Endothelial cell of umbilical vein (primary cell): ENCODE results near the gene SQSTM1. TPM values are rescaled to one million over a fixed set of nuclear protein-coding genes. Genes with fewer than 3 reads are reported as not detected.

Source experiments
- BruUV-seq: library from RNA; stranded (reverse); fragments of 400-500 nt; replicated peaks from 2 replicates; lab custom pipeline; 2021; lab: Mats Ljungman, UMichigan
- CTCF ChIA-PET: fragments of 300-600, 350-600 bp; sonication (Branson Sonifier 250); formaldehyde crosslinking; loops from one replicate; lab custom pipeline; 2021; ENCODE audit warnings: antibody characterized with exemption, inconsistent platforms; lab: Charles Lee
- POLR2A ChIA-PET: fragments of 300-600, 350-600 bp; sonication (Branson Sonifier 250); formaldehyde crosslinking; loops from one replicate; lab custom pipeline; 2021; ENCODE audit warnings: antibody characterized with exemption, inconsistent platforms; lab: Charles Lee
- DNase-seq: peaks from one replicate; pipeline ENCODE4 v3.0.0-alpha.2; 2011; ENCODE audit warnings: low read depth, low spot score
- FAIRE-seq: peaks from 2 replicates; lab custom pipeline; 2011; peaks lifted over from hg19 to GRCh38; lab: Jason Lieb, UNC
- H2AFZ ChIP-seq: 2 replicates; pipeline ENCODE4 v1.6.0; 2012; ENCODE audit warnings: low read depth, low read length, control low read depth, inconsistent platforms
- H3K27ac ChIP-seq: 2 replicates; pipeline ENCODE4 v1.5.1; 2011; ENCODE audit warnings: low read depth, mild to moderate bottlenecking, control low read depth, low read length, moderate library complexity; ENCODE audit not compliant: insufficient read depth
- H3K27me3 ChIP-seq, 2 experiments: 2 replicates each; pipeline versions ENCODE4 v1.6.0 to v1.6.1; 2011; ENCODE audit warnings: low read length in 2 of 2, mixed read lengths in 1 of 2; ENCODE audit not compliant: control insufficient read depth in 2 of 2, insufficient read depth in 2 of 2
- H3K36me3 ChIP-seq, 2 experiments: 2 replicates in 1 of 2; 3 replicates in 1 of 2; pipeline ENCODE4 v1.5.1; 2011; ENCODE audit warnings: low read length in 2 of 2, mild to moderate bottlenecking in 1 of 2, moderate library complexity in 1 of 2; ENCODE audit not compliant: control insufficient read depth in 2 of 2, insufficient read depth in 2 of 2; ENCODE audit errors: extremely low read depth in 1 of 2
- H3K4me1 ChIP-seq: 3 replicates; pipeline ENCODE4 v1.5.1; 2011; ENCODE audit warnings: mild to moderate bottlenecking, low read length; ENCODE audit not compliant: control insufficient read depth, insufficient read depth; ENCODE audit errors: extremely low read depth
- H3K4me2 ChIP-seq: 2 replicates; pipeline ENCODE4 v1.6.1; 2011; ENCODE audit warnings: low read length, control low read depth, mixed read lengths; ENCODE audit not compliant: insufficient read depth
- H3K4me3 ChIP-seq, 3 experiments: fragments of 200-600 bp in 1 of 3; sonication (generic), shearing (Covaris generic) in 1 of 3; replicated peaks in 1 of 3; 2 replicates each; pipeline ENCODE4 v1.5.1; 2011 to 2016; ENCODE audit warnings: control low read depth in 3 of 3, low read length in 3 of 3, mild to moderate bottlenecking in 2 of 3, inconsistent platforms in 1 of 3, low read depth in 1 of 3, moderate library complexity in 1 of 3; ENCODE audit not compliant: insufficient read depth in 1 of 3
- H3K79me2 ChIP-seq: 2 replicates; pipeline ENCODE4 v1.6.0; 2012; ENCODE audit warnings: low read length, inconsistent platforms; ENCODE audit not compliant: control insufficient read depth, insufficient read depth
- H3K9ac ChIP-seq: replicated peaks from 2 replicates; pipeline ENCODE3; 2011; ENCODE audit warnings: low read length, control low read depth; ENCODE audit not compliant: insufficient read depth; ENCODE audit errors: extremely low read depth
- H3K9me1 ChIP-seq: replicated peaks from 3 replicates; pipeline ENCODE4 v1.6.0; 2011; ENCODE audit warnings: mild to moderate bottlenecking, low read length; ENCODE audit not compliant: control insufficient read depth, insufficient read depth; ENCODE audit errors: extremely low read depth
- H3K9me3 ChIP-seq: replicated peaks from 2 replicates; pipeline ENCODE4 v1.5.1; 2012; ENCODE audit warnings: low read length, inconsistent platforms; ENCODE audit not compliant: control insufficient read depth, insufficient read depth
- H4K20me1 ChIP-seq: replicated peaks from 2 replicates; pipeline ENCODE3; 2011; ENCODE audit warnings: mild to moderate bottlenecking, low read length; ENCODE audit not compliant: control insufficient read depth, insufficient read depth; ENCODE audit errors: extremely low read depth
- EZH2 ChIP-seq: IDR thresholded peaks from 2 replicates; pipeline ENCODE4 v1.6.1; 2012; ENCODE audit warnings: borderline replicate concordance, low read depth, mild to moderate bottlenecking, moderate library complexity, low read length, inconsistent platforms; ENCODE audit not compliant: severe bottlenecking
- FOS ChIP-seq: IDR thresholded peaks from 2 replicates; pipeline ENCODE4 v1.6.1; 2011; ENCODE audit warnings: mild to moderate bottlenecking, low read length, moderate library complexity, borderline replicate concordance; ENCODE audit not compliant: insufficient read depth
- GATA2 ChIP-seq: IDR thresholded peaks from 2 replicates; pipeline ENCODE4 v1.7.0; 2011; ENCODE audit warnings: low read depth, mild to moderate bottlenecking, moderate library complexity, mixed read lengths, low read length; ENCODE audit not compliant: insufficient read length, insufficient read depth
- JUN ChIP-seq: IDR thresholded peaks from 2 replicates; pipeline ENCODE4 v1.6.1; 2011; ENCODE audit warnings: borderline replicate concordance, low read depth; ENCODE audit not compliant: insufficient read length, insufficient read depth
- MYC ChIP-seq: IDR thresholded peaks from one replicate; pipeline ENCODE4 v1.6.1; 2011; ENCODE audit warnings: mild to moderate bottlenecking, low read depth, low read length
- POLR2A ChIP-seq: IDR thresholded peaks from 2 replicates; pipeline ENCODE4 v1.6.1; 2012; ENCODE audit warnings: low read depth, mild to moderate bottlenecking, control low read depth, low read length
- POLR2AphosphoS5 ChIP-seq: IDR thresholded peaks from 2 replicates; pipeline ENCODE4 v1.6.1; 2012; ENCODE audit warnings: low read depth, mild to moderate bottlenecking, control low read depth, low read length, moderate library complexity; ENCODE audit not compliant: insufficient read depth
- dilution Hi-C: fragments of 300-500 bp; cut with MboI; formaldehyde crosslinking; loops from one replicate; pipeline ENCODE4 v1.15.0; 2019; ENCODE audit warnings: low sequenced_read_pairs; ENCODE audit not compliant: extremely low pct_ligation_motif_present
- intact Hi-C: fragments of 100-400 bp; cut with micrococcal nuclease; formaldehyde crosslinking; loops from one replicate; pipeline ENCODE4 v1.10.0; 2022
- polyA plus RNA-seq, 4 experiments: library from polyadenylated mRNA; depleted of rRNA in 3 of 4; stranded (reverse) in 3 of 4; unstranded in 1 of 4; fragments of >200 nt; gene quantifications; 2 replicates each; pipeline versions ENCODE4 v1.2.1 to v1.2.3, GENCODE V29; 2011 to 2012; ENCODE audit warnings: missing spikeins in 1 of 4
- total RNA-seq: library from RNA; stranded (reverse); gene quantifications from 2 replicates; pipeline ENCODE4 v1.2.3, GENCODE V29; 2021
- TF ChIP-seq, protein P1 (sequence below), 2 donors: IDR thresholded peaks; 1 replicate in 1 of 2; 2 replicates in 1 of 2; pipeline ENCODE4 v1.5.1; 2011; ENCODE audit warnings: low read length in 2 of 2, mild to moderate bottlenecking in 2 of 2, moderate library complexity in 2 of 2, control low read depth in 1 of 2, inconsistent platforms in 1 of 2, low read depth in 1 of 2; ENCODE audit not compliant: insufficient read depth in 1 of 2; ENCODE audit errors: extremely low read depth in 1 of 2
- TF ChIP-seq, protein P2 (sequence below): IDR thresholded peaks from 2 replicates; pipeline ENCODE4 v1.6.1; 2011; ENCODE audit not compliant: insufficient read depth, insufficient read length

SQSTM1 gene
- total and polyA plus RNA-seq, 2 donors (not counting 3 experiments of a cell fraction or from before 2014, with no cell fraction given): 302 to 346 TPM

DNA sequence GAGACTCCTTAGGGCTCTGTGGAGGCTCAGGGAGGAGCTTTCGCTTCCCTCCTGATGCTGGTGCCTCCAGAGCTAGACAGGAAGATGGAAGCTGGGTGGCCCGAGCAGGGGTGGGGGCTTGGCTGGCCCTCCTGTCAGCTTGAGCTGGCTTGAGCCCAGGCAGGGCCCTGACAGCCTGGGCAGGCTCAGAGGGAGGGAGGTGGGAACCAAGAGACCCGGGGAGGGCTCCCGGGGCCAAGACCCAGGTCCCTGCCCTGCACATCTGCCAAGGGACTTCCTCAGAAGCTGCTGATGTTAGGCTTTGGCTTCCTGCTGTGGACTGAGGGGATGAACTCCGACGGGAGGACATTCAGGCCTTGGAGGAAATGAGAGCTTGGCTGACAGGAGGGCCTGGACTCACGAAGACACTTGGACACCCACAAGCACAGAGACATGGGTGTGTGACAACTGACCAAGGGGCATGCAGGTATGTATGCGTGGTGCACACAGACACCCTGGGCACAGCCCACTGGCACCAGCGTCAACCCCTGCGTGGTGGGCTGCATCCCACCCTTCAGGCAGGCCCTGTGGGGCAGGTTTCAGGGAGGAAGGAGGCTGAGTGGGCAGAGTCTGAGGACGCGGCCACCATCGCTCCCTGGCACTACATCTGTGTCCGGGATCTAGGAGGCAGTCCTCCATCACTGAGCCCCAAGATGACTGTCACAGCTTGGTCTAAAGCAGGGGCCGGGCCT lies 28.7 kb upstream of the SQSTM1 start:
- no peaks in the 10 kb centered on the region for H3K9me3 ChIP-seq
- ChIA-PET POLR2A (no interaction called here), CTCF (interaction anchor here (1.6 to 8.8 kb wide), 2 partner anchors 14 to 29 kb away, joined by 6 to 103 read pairs; no protein-coding TSS in a partner anchor)
- no peaks in the 10 kb centered on the region for H3K79me2 ChIP-seq
- dilution Hi-C loops: no loop called here
- DNase-seq (no peak), FAIRE-seq (no peak)
- no peak overlapping the region for H3K4me3 ChIP-seq
- peaks cover 10% of the 10 kb centered on the region for H3K4me1 ChIP-seq
- H4K20me1 ChIP-seq: no peaks in the 10 kb centered on the region
- no peak overlapping the region for H3K9ac ChIP-seq
- BruUV-seq: no TSS peak
- no peak for TF ChIP-seq POLR2AphosphoS5
- TF ChIP-seq FOS: no peak
- TF ChIP-seq JUN: no peak
- no peak for TF ChIP-seq EZH2
- no peak for TF ChIP-seq GATA2
- no peak for TF ChIP-seq POLR2A
- TF ChIP-seq, protein P1, sequence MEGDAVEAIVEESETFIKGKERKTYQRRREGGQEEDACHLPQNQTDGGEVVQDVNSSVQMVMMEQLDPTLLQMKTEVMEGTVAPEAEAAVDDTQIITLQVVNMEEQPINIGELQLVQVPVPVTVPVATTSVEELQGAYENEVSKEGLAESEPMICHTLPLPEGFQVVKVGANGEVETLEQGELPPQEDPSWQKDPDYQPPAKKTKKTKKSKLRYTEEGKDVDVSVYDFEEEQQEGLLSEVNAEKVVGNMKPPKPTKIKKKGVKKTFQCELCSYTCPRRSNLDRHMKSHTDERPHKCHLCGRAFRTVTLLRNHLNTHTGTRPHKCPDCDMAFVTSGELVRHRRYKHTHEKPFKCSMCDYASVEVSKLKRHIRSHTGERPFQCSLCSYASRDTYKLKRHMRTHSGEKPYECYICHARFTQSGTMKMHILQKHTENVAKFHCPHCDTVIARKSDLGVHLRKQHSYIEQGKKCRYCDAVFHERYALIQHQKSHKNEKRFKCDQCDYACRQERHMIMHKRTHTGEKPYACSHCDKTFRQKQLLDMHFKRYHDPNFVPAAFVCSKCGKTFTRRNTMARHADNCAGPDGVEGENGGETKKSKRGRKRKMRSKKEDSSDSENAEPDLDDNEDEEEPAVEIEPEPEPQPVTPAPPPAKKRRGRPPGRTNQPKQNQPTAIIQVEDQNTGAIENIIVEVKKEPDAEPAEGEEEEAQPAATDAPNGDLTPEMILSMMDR (IDR thresholded peaks at IDR 0.05; ENCODE audit: extremely low read depth in 1 of 2, insufficient read depth in 1 of 2, low read depth in 1 of 2, low read length in 2 of 2): no peak
- no peak for TF ChIP-seq MYC
- TF ChIP-seq, protein P2, sequence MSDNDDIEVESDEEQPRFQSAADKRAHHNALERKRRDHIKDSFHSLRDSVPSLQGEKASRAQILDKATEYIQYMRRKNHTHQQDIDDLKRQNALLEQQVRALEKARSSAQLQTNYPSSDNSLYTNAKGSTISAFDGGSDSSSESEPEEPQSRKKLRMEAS: no peak
- no peak overlapping the region for H2AFZ ChIP-seq
- no peaks in the 10 kb centered on the region for H3K27me3 ChIP-seq
- intact Hi-C loops: loop anchor here (10.0 kb wide), 1 partner anchor 127 kb away; no protein-coding TSS in a partner anchor
- H3K4me2 ChIP-seq: no peak overlapping the region
- H3K27ac ChIP-seq: no peak overlapping the region
- H3K9me1 ChIP-seq: no peaks in the 10 kb centered on the region
- no peaks in the 10 kb centered on the region for H3K36me3 ChIP-seq
